Thymus (tissue), 11 donors: ENCODE results near the gene CDH13. TPM values are rescaled to one million over a fixed set of nuclear protein-coding genes. Genes with fewer than 3 reads are reported as not detected.
A peak's percentile ranks its signal among the peaks of the same experiment; 100 is the strongest.

ENCODE experiments used
- DNase-seq, 9 donors: peaks; one replicate each; pipeline ENCODE4 v3.0.0-alpha.2; 2013; ENCODE audit warnings: low spot score in 9 of 9, low read depth in 6 of 9, missing footprints in 1 of 9
- H3K27ac ChIP-seq, 2 donors: one replicate each; pipeline ENCODE4 v1.5.1; 2013; ENCODE audit warnings: control low read depth in 1 of 2, low read depth in 1 of 2, low read length in 1 of 2, mild to moderate bottlenecking in 1 of 2, moderate library complexity in 1 of 2
- H3K27me3 ChIP-seq, 2 donors: one replicate each; pipeline ENCODE4 v1.5.1; 2013; ENCODE audit warnings: low read length in 1 of 2; ENCODE audit not compliant: control insufficient read depth in 2 of 2, insufficient read depth in 1 of 2
- H3K36me3 ChIP-seq, 2 donors: one replicate each; pipeline ENCODE4 v1.5.1; 2013; ENCODE audit warnings: low read length in 1 of 2, mild to moderate bottlenecking in 1 of 2, moderate library complexity in 1 of 2; ENCODE audit not compliant: control insufficient read depth in 2 of 2, insufficient read depth in 2 of 2
- H3K4me1 ChIP-seq, 2 donors: one replicate each; pipeline ENCODE4 v1.5.1; 2013; ENCODE audit warnings: low read length in 2 of 2; ENCODE audit not compliant: control insufficient read depth in 2 of 2, insufficient read depth in 2 of 2
- H3K4me3 ChIP-seq, 2 donors: one replicate each; pipeline ENCODE4 v1.5.1; 2013; ENCODE audit warnings: low read length in 2 of 2, control low read depth in 1 of 2, mild to moderate bottlenecking in 1 of 2
- H3K9me3 ChIP-seq, 2 donors: one replicate each; pipeline ENCODE4 v1.5.1; 2013; ENCODE audit warnings: low read length in 1 of 2, mild to moderate bottlenecking in 1 of 2; ENCODE audit not compliant: control insufficient read depth in 2 of 2, insufficient read depth in 1 of 2
- WGBS: extraction: QIAGEN DNeasy Blood & Tissue Kit; methylation state at CpG from one replicate; pipeline ENCODE4 v1.1.7; 2013; 5-methylcytosine and 5-hydroxymethylcytosine counted together
- polyA plus RNA-seq: library from polyadenylated mRNA; stranded (reverse); fragments of 200-250 nt; gene quantifications from one replicate; pipeline ENCODE4 v1.2.3, GENCODE V29; 2013
- total RNA-seq: library from RNA; stranded (reverse); fragments of 120-200 nt; gene quantifications from one replicate; pipeline ENCODE4 v1.2.4, GENCODE V29; 2013
- donor health status: healthy.

Gene CDH13
- total and polyA plus RNA-seq, 2 donors, result 1.5 to 3.7 TPM

DNA sequence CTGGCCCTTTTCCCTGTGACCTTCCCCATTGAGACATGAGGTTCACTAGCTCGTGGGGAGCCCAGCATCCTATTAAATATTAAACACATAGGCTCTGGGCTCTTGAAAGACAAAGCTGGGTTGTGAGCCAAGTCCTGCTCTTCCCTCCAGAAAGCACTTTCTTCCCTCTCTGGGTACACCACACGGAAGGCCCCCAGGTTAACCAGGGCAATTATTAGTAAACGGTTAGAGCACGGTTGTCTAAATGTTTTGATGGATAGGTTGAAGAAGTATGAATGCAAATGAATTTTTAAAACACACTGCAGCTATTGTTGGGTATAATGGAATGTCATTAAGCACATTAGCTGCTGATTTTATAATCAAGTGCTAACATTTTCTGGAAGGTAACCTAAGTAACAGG lies 32.7 kb upstream of the CDH13 start:
- Histone ChIP-seq H3K4me1 (no peaks in the 10 kb centered on the region), H3K27ac (no peak overlapping the region), H3K4me3 (no peak overlapping the region), H3K9me3 (no peaks in the 10 kb centered on the region), H3K36me3 (no peaks in the 10 kb centered on the region), H3K27me3 (no peaks in the 10 kb centered on the region)
- DNase-seq, result no peak
- 76% methylated on average over 4 of the region's 4 CpGs for WGBS

DNA sequence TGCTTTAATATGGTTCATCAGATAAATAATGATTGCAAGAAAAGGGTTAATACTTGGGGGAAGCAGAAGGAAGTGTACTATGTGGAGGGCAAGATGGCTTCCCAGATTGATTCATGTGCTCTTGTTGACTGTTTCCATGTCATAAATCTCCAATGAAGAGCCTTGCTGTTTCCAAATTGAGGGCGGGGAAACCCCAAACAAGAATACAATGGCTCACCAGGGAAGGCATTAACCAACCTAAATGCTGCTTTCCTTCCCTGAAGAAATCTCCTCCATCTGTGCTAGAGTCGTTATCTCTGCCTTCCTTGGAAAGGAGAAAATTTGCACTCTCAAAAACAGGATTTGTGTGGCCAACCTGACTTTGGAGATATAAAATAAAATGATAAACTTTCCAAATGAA lies 28.0 kb upstream of the CDH13 start:
- no peaks in the 10 kb centered on the region for H3K4me1 ChIP-seq
- DNase-seq, result no peak
- H3K9me3 ChIP-seq, result no peaks in the 10 kb centered on the region
- no peaks in the 10 kb centered on the region for H3K36me3 ChIP-seq
- no peak overlapping the region for H3K4me3 ChIP-seq
- no peaks in the 10 kb centered on the region for H3K27me3 ChIP-seq
- WGBS, result 16% methylated on average over 2 of the region's 2 CpGs
- H3K27ac ChIP-seq, result no peak overlapping the region

DNA sequence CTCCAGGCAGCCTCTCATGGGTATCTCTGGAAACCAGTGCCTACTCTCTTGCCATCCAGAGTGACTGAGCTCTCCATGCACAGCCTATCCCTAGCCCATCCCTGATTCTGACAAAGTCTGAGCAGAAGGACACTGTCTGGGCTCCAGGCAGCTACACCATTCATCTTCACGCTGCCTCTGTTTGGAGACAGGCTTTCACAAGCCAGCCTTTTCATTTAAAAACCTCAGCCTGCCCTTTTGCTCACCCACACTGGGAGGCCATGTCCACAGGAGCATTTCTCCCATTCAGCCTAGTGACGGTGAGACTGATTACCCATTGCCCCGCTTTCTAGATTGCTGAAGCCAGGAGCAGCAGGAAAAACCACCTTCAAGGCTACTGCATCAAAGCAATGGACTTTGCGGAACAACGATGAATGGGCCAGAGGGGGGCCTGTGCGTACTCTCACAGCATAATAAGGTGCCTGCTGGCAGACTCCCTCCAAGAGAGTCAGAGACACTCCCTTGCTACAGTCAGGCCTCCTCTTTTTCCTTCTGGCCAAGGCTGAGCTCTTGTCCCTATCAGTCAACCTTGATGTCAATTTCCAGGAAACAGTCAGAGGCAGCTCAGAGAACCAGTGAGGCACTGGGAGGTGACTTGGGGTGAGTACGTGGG lies 24.7 kb upstream of the CDH13 start:
- no peaks in the 10 kb centered on the region for H3K9me3 ChIP-seq
- H3K27ac ChIP-seq, result no peak overlapping the region
- no peak overlapping the region for H3K4me3 ChIP-seq
- WGBS, result 82% methylated on average over 7 of the region's 7 CpGs
- no peaks in the 10 kb centered on the region for H3K4me1 ChIP-seq
- no peak for DNase-seq
- no peaks in the 10 kb centered on the region for H3K27me3 ChIP-seq
- H3K36me3 ChIP-seq, result no peaks in the 10 kb centered on the region

DNA sequence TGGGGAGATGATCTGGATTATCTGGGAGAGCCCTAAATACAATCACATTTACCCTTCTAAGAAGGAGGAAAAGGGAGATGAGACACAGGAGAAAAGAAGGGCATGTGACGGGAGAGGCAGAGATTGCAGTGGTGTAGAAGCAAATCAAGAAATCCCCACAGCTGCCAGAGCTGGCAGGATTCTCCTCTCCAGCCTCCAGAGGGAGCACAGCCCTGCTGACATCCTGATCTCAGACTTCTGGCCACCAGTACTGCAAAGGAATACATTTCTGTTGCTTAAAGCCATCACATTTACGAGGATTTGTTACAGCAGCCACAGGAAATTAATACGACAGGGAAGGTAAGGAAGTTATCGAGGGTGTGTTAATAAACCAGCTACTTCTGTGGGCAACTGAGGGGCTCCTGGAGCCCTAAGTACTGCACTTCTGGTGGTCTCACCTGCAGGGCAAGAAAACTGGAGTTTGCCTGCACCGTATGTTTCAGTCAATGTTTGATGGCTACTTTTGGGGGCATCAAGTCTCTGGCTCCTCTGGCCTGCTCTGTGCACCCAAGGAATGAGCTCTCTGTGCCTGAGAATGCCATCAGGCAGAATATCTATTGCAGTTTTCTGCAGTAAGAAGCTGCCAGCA lies 22.9 kb upstream of the CDH13 start:
- DNase-seq, result peak in 2 of 9 donors; percentile 2 to 6
- no peaks in the 10 kb centered on the region for H3K9me3 ChIP-seq
- no peak overlapping the region for H3K27ac ChIP-seq
- H3K4me1 ChIP-seq, result no peaks in the 10 kb centered on the region
- 34% methylated on average over 5 of the region's 5 CpGs for WGBS
- H3K4me3 ChIP-seq, result no peak overlapping the region
- no peaks in the 10 kb centered on the region for H3K36me3 ChIP-seq
- no peaks in the 10 kb centered on the region for H3K27me3 ChIP-seq

DNA sequence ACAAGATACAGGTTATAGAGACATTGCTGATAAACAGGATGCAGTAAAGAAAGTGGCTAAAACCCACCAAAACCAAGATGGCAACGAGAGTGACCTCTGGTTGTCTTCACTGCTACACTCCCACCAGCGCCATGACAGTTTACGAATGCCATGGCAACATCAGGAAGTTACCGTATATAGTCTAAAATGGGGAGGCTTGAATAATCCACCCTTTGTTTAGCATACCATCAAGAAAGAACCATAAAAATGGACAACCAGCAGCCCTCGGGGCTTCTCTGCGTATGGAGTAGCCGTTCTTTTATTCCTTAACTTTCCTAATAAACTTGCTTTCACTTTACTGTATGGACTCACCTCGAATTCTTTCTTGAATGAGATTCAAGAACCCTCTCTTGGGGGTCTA lies 21.7 kb upstream of the CDH13 start:
- H3K9me3 ChIP-seq, result no peaks in the 10 kb centered on the region
- no peak overlapping the region for H3K4me3 ChIP-seq
- H3K4me1 ChIP-seq, result no peaks in the 10 kb centered on the region
- DNase-seq, result no peak
- no peaks in the 10 kb centered on the region for H3K36me3 ChIP-seq
- 92% methylated on average over 8 of the region's 8 CpGs for WGBS
- H3K27me3 ChIP-seq, result no peaks in the 10 kb centered on the region
- no peak overlapping the region for H3K27ac ChIP-seq

DNA sequence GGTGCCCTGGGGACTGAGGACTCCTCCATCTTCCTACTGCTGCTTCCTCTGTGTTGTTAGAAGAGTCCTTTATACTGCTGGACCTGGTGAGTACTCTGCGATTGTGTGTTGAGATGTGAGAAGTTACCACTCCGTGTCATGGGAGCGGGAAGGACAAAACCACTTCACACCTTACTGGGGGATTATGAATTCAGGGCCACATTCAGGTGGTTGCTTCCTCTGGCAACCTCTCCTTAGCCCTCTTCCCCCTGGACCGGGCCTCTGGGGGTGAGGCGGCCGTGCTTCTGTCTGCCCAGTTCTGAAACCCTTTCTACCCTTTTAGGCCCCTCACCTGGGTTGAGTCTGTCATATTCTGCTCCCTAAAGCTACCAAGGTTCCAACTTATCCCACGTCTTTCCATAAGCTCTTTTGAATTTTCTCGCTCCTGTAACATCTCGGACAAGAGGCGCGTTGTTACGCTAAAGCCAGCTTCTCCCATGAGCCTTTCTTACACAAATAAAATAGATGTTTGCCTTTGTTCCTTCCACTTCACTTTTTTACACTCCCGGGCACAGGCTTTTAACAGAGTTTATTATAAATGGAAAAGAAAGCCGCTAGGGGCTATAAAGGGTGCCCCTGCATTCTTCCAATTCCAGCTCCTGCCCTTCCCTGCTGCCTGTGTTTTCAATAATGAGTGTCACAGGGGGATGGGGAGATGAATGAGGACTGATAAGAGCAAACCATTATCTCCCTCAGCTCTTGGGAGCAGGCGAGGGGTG lies 20.7 kb upstream of the CDH13 start:
- Histone ChIP-seq H3K4me1 (no peaks in the 10 kb centered on the region), H3K9me3 (no peaks in the 10 kb centered on the region), H3K4me3 (no peak overlapping the region), H3K36me3 (no peaks in the 10 kb centered on the region), H3K27ac (no peak overlapping the region), H3K27me3 (no peaks in the 10 kb centered on the region)
- no peak for DNase-seq
- 74% methylated on average over 15 of the region's 15 CpGs for WGBS

GRCh38 chr16:82609140-82609539 lies 17.6 kb upstream of the CDH13 start:
- Histone ChIP-seq H3K27me3 (no peaks in the 10 kb centered on the region), H3K4me3 (no peak overlapping the region), H3K9me3 (no peaks in the 10 kb centered on the region), H3K4me1 (no peaks in the 10 kb centered on the region), H3K36me3 (no peaks in the 10 kb centered on the region), H3K27ac (no peak overlapping the region)
- no peak for DNase-seq
- 94% methylated on average over 3 of the region's 3 CpGs for WGBS

DNA sequence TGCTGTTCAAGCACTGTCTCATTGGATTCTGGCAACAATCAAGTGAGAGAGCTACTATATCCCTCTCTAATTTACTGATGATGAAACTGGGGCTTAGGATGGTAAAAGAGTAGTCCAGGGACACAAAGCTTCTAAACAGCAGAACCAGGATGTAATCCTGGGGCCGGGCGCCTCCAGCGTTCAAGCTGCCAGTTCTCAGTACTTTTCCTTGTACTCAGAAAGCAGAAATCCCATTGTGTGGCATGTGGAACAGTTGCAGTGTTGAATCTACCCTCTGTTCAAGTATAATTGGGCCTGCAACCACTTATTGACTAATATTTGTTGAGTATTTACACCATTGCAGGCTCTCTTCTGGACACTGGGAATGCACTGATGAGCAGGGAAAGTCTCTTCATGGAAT lies 14.5 kb upstream of the CDH13 start:
- Histone ChIP-seq H3K36me3 (no peaks in the 10 kb centered on the region), H3K4me1 (no peaks in the 10 kb centered on the region), H3K9me3 (no peaks in the 10 kb centered on the region), H3K27ac (no peak overlapping the region), H3K4me3 (no peak overlapping the region), H3K27me3 (no peaks in the 10 kb centered on the region)
- 80% methylated on average over 3 of the region's 3 CpGs for WGBS
- DNase-seq, result no peak

- 90% methylated on average over 4 of the region's 4 CpGs for WGBS
- Histone ChIP-seq H3K27me3 (peaks cover 0 to 2% of the 10 kb centered on the region in 2 donors), H3K4me3 (no peak overlapping the region), H3K4me1 (no peaks in the 10 kb centered on the region), H3K9me3 (no peaks in the 10 kb centered on the region), H3K36me3 (no peaks in the 10 kb centered on the region), H3K27ac (no peak overlapping the region)
- DNase-seq, result no peak
Observed at GRCh38 chr16:82616356-82616755, 10.4 kb upstream of the CDH13 start.
